ENCODE data around the gene HNRNPA0. TPM values are rescaled to one million over a fixed set of nuclear protein-coding genes. Genes with fewer than 3 reads are reported as not detected.
A peak's percentile ranks its signal among the peaks of the same experiment; 100 is the strongest.

The HNRNPA0 gene
- total and polyA plus RNA-seq, 2 of the 4 experiments (the other 2 are of a cell fraction) = 5.2 to 12.2 TPM

DNA sequence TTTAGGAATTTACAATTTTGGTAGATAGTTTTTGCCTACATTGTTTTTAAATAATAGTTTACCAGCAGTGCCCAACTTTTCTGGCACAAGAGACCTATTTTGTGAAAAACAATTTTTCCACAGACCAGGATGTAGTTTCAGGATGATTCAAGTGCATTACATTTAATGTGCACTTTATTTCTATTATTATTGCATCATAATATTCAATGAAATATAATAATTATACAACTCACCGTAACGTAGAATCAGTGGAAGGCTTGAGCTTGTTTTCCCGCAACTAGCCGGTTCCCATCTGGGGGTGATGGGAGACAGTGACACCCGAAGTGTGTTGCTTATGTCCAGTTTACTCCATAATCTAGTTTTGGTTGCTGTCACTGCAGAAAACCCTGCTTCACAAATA, 3.5 kb upstream of the HNRNPA0 start:
- intact Hi-C loops (cut with micrococcal nuclease) (no loop called here), in situ Hi-C loops (cut with MboI; ENCODE audit: low sequenced_read_pairs) (loop anchor here (10.0 kb wide), 1 partner anchor 277 kb away; the partner anchor contains the start of gene FAM13B), dilution Hi-C loops (cut with HindIII; ENCODE audit: low sequenced_read_pairs, unreplicated experiment) (no loop called here)
- H2BK5ac ChIP-seq (ENCODE audit: low read depth, low read length, poor library complexity, severe bottlenecking) = no peak overlapping the region
- H4K20me1 ChIP-seq (ENCODE audit: insufficient read depth, low read length) = peaks cover 14% of the 10 kb centered on the region
- peaks cover 3% of the 10 kb centered on the region; the same call in 1 of the 2 replicates for H3K9me1 ChIP-seq (ENCODE audit: insufficient read depth, low read length)
- H3K4ac ChIP-seq (ENCODE audit: low read depth, low read length) = no peak overlapping the region
- no peak overlapping the region for H3K4me2 ChIP-seq (ENCODE audit: low read depth, low read length)
- DNase-seq (no peak), ATAC-seq (ENCODE audit: low read depth) (no peak)
- no peak overlapping the region for H4K8ac ChIP-seq (ENCODE audit: low read depth in 2 of 2, low read length in 2 of 2)
- no peaks in the 10 kb centered on the region for H3K9me3 ChIP-seq (ENCODE audit: control insufficient read depth, insufficient read depth, low read length)
- H2AFZ ChIP-seq (replicated peaks; ENCODE audit: low read length, poor library complexity) = no peak overlapping the region
- H2BK15ac ChIP-seq (ENCODE audit: low read depth, low read length) = no peak overlapping the region
- H4K91ac ChIP-seq (ENCODE audit: insufficient read depth, low read depth, low read length) = no peak overlapping the region
- no peak overlapping the region for H2AK5ac ChIP-seq (ENCODE audit: low read depth, low read length)
- no peak overlapping the region for H3K9ac ChIP-seq (ENCODE audit: low read depth, low read length)
- POLR2A ChIA-PET (ENCODE audit: unreplicated experiment) = no interaction called here
- CTCF ChIA-PET = no interaction called here
- no peak overlapping the region for H3K23ac ChIP-seq (ENCODE audit: low read depth, low read length)
- no peak overlapping the region for H3K56ac ChIP-seq (ENCODE audit: extremely low read depth, insufficient read depth, low read length)
- no peak overlapping the region for H3K27ac ChIP-seq (ENCODE audit: insufficient read depth, low read length)
- H3K4me1 ChIP-seq (ENCODE audit: control insufficient read depth, insufficient read depth, low read length) = 0 out of 2 replicates have a peak, but pooled peaks cover 2% of the 10 kb centered on the region
- H4K5ac ChIP-seq (ENCODE audit: low read depth, low read length) = no peak overlapping the region
- H2AK9ac ChIP-seq (replicated peaks; ENCODE audit: low read depth, low read length, poor library complexity) = no peak overlapping the region
- no peak overlapping the region for H2BK120ac ChIP-seq (ENCODE audit: low read depth, low read length)
- H2BK20ac ChIP-seq (ENCODE audit: low read depth, low read length) = no peak overlapping the region
- BruUV-seq (replicated peaks) = no TSS peak
- H3K27me3 ChIP-seq (ENCODE audit: control insufficient read depth, insufficient read depth, low read length) = no peaks in the 10 kb centered on the region
- H3K79me1 ChIP-seq (ENCODE audit: low read depth in 1 of 2, low read length in 2 of 2) = peaks cover 0 to 4% of the 10 kb centered on the region in 2 experiments; a peak in 1 of 4 replicates
- TF ChIP-seq, protein P1, sequence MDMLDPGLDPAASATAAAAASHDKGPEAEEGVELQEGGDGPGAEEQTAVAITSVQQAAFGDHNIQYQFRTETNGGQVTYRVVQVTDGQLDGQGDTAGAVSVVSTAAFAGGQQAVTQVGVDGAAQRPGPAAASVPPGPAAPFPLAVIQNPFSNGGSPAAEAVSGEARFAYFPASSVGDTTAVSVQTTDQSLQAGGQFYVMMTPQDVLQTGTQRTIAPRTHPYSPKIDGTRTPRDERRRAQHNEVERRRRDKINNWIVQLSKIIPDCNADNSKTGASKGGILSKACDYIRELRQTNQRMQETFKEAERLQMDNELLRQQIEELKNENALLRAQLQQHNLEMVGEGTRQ (IDR thresholded peaks at IDR 0.05; ENCODE audit: low read depth, low read length) = no peak
- 0 out of 2 replicates have a peak, but pooled peaks have one; percentile 33 for TF ChIP-seq CEBPB (IDR thresholded peaks at IDR 0.05; ENCODE audit: low read depth, low read length)
- no CpG with 5 or more reads among the region's 5 CpGs for WGBS, 2 experiments (ENCODE audit: extremely low coverage in 2 of 2, insufficient read length in 1 of 2)
- no peak overlapping the region for H3K18ac ChIP-seq (ENCODE audit: low read depth, low read length)
- no peak overlapping the region for H3K14ac ChIP-seq (replicated peaks; ENCODE audit: low read depth, low read length)
- no peaks in the 10 kb centered on the region; the same call in 1 of the 2 replicates for H3K36me3 ChIP-seq (ENCODE audit: control insufficient read depth, insufficient read depth, low read length)
- no peak overlapping the region for H3K4me3 ChIP-seq (ENCODE audit: insufficient read depth, low read depth, low read length)

All from IMR-90 (cell line).